Naive B cell (primary cell): ENCODE measurements around the gene TANGO2. TPM values are rescaled to one million over a fixed set of nuclear protein-coding genes. Genes with fewer than 3 reads are reported as not detected.

Experiments used
- ATAC-seq, 2 donors: fragments of 150-1000 bp; cut with Tn5 transposase; 2 replicates each; pipeline ENCODE4 v1.10.0; 2021; ENCODE audit warnings: low read depth in 2 of 2, mild to moderate bottlenecking in 2 of 2, moderate library complexity in 2 of 2
- DNase-seq: peaks from one replicate; pipeline ENCODE4 v3.0.0; 2022
- H3K27ac Mint-ChIP-seq, 6 donors: one replicate each; pipeline ENCODE4 v1.8.0; 2020 to 2022; ENCODE audit warnings: mild to moderate bottlenecking in 6 of 6, mixed read lengths in 6 of 6, moderate library complexity in 5 of 6, inconsistent platforms in 2 of 6
- H3K27me3 Mint-ChIP-seq, 3 donors: one replicate each; pipeline ENCODE4 v1.8.0; 2021 to 2022; ENCODE audit warnings: mixed read lengths in 3 of 3, mild to moderate bottlenecking in 1 of 3
- H3K36me3 Mint-ChIP-seq, 2 donors: one replicate each; pipeline ENCODE4 v1.8.0; 2020 to 2022; ENCODE audit warnings: mixed read lengths in 2 of 2, inconsistent platforms in 1 of 2, mild to moderate bottlenecking in 1 of 2
- H3K4me1 Mint-ChIP-seq, 3 donors: one replicate each; pipeline ENCODE4 v1.8.0; 2020 to 2022; ENCODE audit warnings: mixed read lengths in 3 of 3, inconsistent platforms in 1 of 3, mild to moderate bottlenecking in 1 of 3, moderate library complexity in 1 of 3
- H3K4me3 Mint-ChIP-seq, 8 donors: one replicate each; pipeline ENCODE4 v1.8.0; 2020 to 2022; ENCODE audit warnings: mild to moderate bottlenecking in 8 of 8, mixed read lengths in 8 of 8, moderate library complexity in 8 of 8, inconsistent platforms in 2 of 8
- H3K9me3 Mint-ChIP-seq, 7 donors: one replicate each; pipeline ENCODE4 v1.8.0; 2020 to 2022; ENCODE audit warnings: mixed read lengths in 7 of 7, mild to moderate bottlenecking in 5 of 7, inconsistent platforms in 2 of 7, moderate library complexity in 1 of 7
- polyA plus RNA-seq, 6 donors: library from polyadenylated mRNA; unstranded; fragments of 300-500 nt; fragmentation: Illumina TruSeq; gene quantifications; one replicate each; pipeline ENCODE4 v1.2.3, GENCODE V29; 2021; ENCODE audit warnings: low read depth in 6 of 6

Gene TANGO2
- polyA plus RNA-seq, 6 donors from 2014 or later = 24.3 to 46.1 (median 34.6) TPM

- Mint-ChIP-seq H3K4me1 (no peaks in the 10 kb centered on the region), H3K9me3 (peaks cover 0 to 23% (median 18%) of the 10 kb centered on the region in 7 donors)
- ATAC-seq = no peak
Measured at GRCh38 chr22:20003304-20003703, 17.6 kb upstream of the TANGO2 start.

GRCh38 chr22:20004464-20004863 is 16.4 kb upstream of the TANGO2 start:
- DNase-seq (no peak), ATAC-seq (no peak)
- no peaks in the 10 kb centered on the region for H3K4me1 Mint-ChIP-seq
- peaks cover 10 to 13% of the 10 kb centered on the region in 2 donors for H3K36me3 Mint-ChIP-seq
- no peak overlapping the region for H3K27ac Mint-ChIP-seq
- H3K9me3 Mint-ChIP-seq = peaks cover 0 to 23% (median 18%) of the 10 kb centered on the region in 7 donors
- H3K27me3 Mint-ChIP-seq = no peaks in the 10 kb centered on the region
- no peak overlapping the region for H3K4me3 Mint-ChIP-seq

More at GRCh38 chr22:20003304-20003703, 17.6 kb upstream of the TANGO2 start:
- peak overlapping the region in 1 of 8 donors; percentile 18 for H3K4me3 Mint-ChIP-seq
- no peak for DNase-seq
- no peaks in the 10 kb centered on the region for H3K27me3 Mint-ChIP-seq
- no peak overlapping the region for H3K27ac Mint-ChIP-seq
- peaks cover 10 to 13% of the 10 kb centered on the region in 2 donors for H3K36me3 Mint-ChIP-seq

GRCh38 chr22:20008221-20008995 is 12.5 kb upstream of the TANGO2 start:
- DNase-seq (no peak), ATAC-seq (no peak)
- H3K27me3 Mint-ChIP-seq = no peaks in the 10 kb centered on the region
- peaks cover 0 to 2% (median 0%) of the 10 kb centered on the region in 3 donors for H3K4me1 Mint-ChIP-seq
- peaks cover 3 to 4% of the 10 kb centered on the region in 2 donors for H3K36me3 Mint-ChIP-seq
- no peak overlapping the region for H3K4me3 Mint-ChIP-seq
- H3K27ac Mint-ChIP-seq = no peak overlapping the region
- peaks cover 0 to 15% (median 11%) of the 10 kb centered on the region in 7 donors for H3K9me3 Mint-ChIP-seq

GRCh38 chr22:20009018-20009491 is 11.9 kb upstream of the TANGO2 start:
- Mint-ChIP-seq H3K9me3 (peaks cover 0 to 9% (median 4%) of the 10 kb centered on the region in 7 donors), H3K27ac (no peak overlapping the region), H3K4me3 (no peak overlapping the region), H3K36me3 (no peaks in the 10 kb centered on the region), H3K27me3 (no peaks in the 10 kb centered on the region), H3K4me1 (peaks cover 0 to 2% (median 0%) of the 10 kb centered on the region in 3 donors)
- no peak for ATAC-seq
- no peak for DNase-seq

- Mint-ChIP-seq H3K9me3 (peaks cover 0 to 2% (median 0%) of the 10 kb centered on the region in 7 donors), H3K27me3 (peaks cover 0 to 4% (median 3%) of the 10 kb centered on the region in 3 donors), H3K36me3 (no peaks in the 10 kb centered on the region), H3K4me1 (peaks cover 0 to 2% (median 0%) of the 10 kb centered on the region in 3 donors), H3K27ac (peak overlapping the region in 1 of 6 donors; percentile 7), H3K4me3 (no peak overlapping the region)
- ATAC-seq (no peak), DNase-seq (no peak)
Measured at GRCh38 chr22:20009582-20010306, 11.2 kb upstream of the TANGO2 start.

- Mint-ChIP-seq H3K27me3 (peaks cover 0 to 9% (median 8%) of the 10 kb centered on the region in 3 donors), H3K27ac (peak overlapping the region in 1 of 6 donors; percentile 60), H3K9me3 (no peaks in the 10 kb centered on the region), H3K4me3 (no peak overlapping the region), H3K36me3 (no peaks in the 10 kb centered on the region), H3K4me1 (peaks cover 3 to 6% (median 3%) of the 10 kb centered on the region in 3 donors)
- ATAC-seq (no peak), DNase-seq (no peak)
Measured at GRCh38 chr22:20010307-20011122, 10.4 kb upstream of the TANGO2 start.

GRCh38 chr22:20011123-20011992 is 9.6 kb upstream of the TANGO2 start:
- Mint-ChIP-seq H3K4me3 (no peak overlapping the region), H3K9me3 (no peaks in the 10 kb centered on the region), H3K27ac (peak overlapping the region in 1 of 6 donors; percentile 28), H3K27me3 (peaks cover 0 to 9% (median 8%) of the 10 kb centered on the region in 3 donors), H3K36me3 (no peaks in the 10 kb centered on the region), H3K4me1 (peaks cover 3 to 6% (median 3%) of the 10 kb centered on the region in 3 donors)
- ATAC-seq = no peak
- DNase-seq = no peak

GRCh38 chr22:20011993-20012740 is 8.7 kb upstream of the TANGO2 start:
- H3K9me3 Mint-ChIP-seq = no peaks in the 10 kb centered on the region
- peak overlapping the region in 1 of 8 donors; percentile 62 for H3K4me3 Mint-ChIP-seq
- DNase-seq (no peak), ATAC-seq (no peak)
- H3K27ac Mint-ChIP-seq = no peak overlapping the region
- H3K36me3 Mint-ChIP-seq = no peaks in the 10 kb centered on the region
- peaks cover 3 to 9% (median 5%) of the 10 kb centered on the region in 3 donors for H3K4me1 Mint-ChIP-seq
- peaks cover 0 to 9% (median 8%) of the 10 kb centered on the region in 3 donors for H3K27me3 Mint-ChIP-seq

- no peak overlapping the region for H3K4me3 Mint-ChIP-seq
- DNase-seq (no peak), ATAC-seq (no peak)
Measured at GRCh38 chr22:20012741-20013331, 8.1 kb upstream of the TANGO2 start.

GRCh38 chr22:20013382-20013871 is 7.5 kb upstream of the TANGO2 start:
- H3K9me3 Mint-ChIP-seq = no peaks in the 10 kb centered on the region
- peaks cover 0 to 9% (median 8%) of the 10 kb centered on the region in 3 donors for H3K27me3 Mint-ChIP-seq
- peaks cover 6 to 16% (median 11%) of the 10 kb centered on the region in 3 donors for H3K4me1 Mint-ChIP-seq
- H3K4me3 Mint-ChIP-seq = peak overlapping the region in 2 of 8 donors; percentile 29 to 49
- no peaks in the 10 kb centered on the region for H3K36me3 Mint-ChIP-seq
- H3K27ac Mint-ChIP-seq = peak overlapping the region in 1 of 6 donors; percentile 26
- ATAC-seq = no peak
- peak; percentile 37 for DNase-seq

More at GRCh38 chr22:20012741-20013331, 8.1 kb upstream of the TANGO2 start:
- Mint-ChIP-seq H3K36me3 (no peaks in the 10 kb centered on the region), H3K27me3 (peaks cover 0 to 9% (median 8%) of the 10 kb centered on the region in 3 donors), H3K9me3 (no peaks in the 10 kb centered on the region), H3K4me1 (peaks cover 6 to 16% (median 10%) of the 10 kb centered on the region in 3 donors), H3K27ac (no peak overlapping the region)

- Mint-ChIP-seq H3K4me1 (peaks cover 6 to 16% (median 13%) of the 10 kb centered on the region in 3 donors), H3K4me3 (peak overlapping the region in 7 of 8 donors; percentile 50 to 87 (median 78)), H3K27ac (no peak overlapping the region), H3K36me3 (no peaks in the 10 kb centered on the region), H3K9me3 (no peaks in the 10 kb centered on the region), H3K27me3 (peaks cover 0 to 9% (median 8%) of the 10 kb centered on the region in 3 donors)
- ATAC-seq = no peak
- no peak for DNase-seq
Measured at GRCh38 chr22:20014526-20015186, 6.3 kb upstream of the TANGO2 start.
